Measurements from ENCODE around the gene SIVA1.
A peak's percentile ranks its signal among the peaks of the same experiment; 100 is the strongest.

SIVA1 gene

GRCh38 chr14:104797115-104798044 is 44.4 kb downstream of the SIVA1 start:
- no peak for TF ChIP-seq ZNF274 (IDR thresholded peaks at IDR 0.05; ENCODE audit: low read depth, low read length)
- no peak overlapping the region for H3K4me3 ChIP-seq (ENCODE audit: low read length)

- no peak for TF ChIP-seq ZNF274 (IDR thresholded peaks at IDR 0.05; ENCODE audit: low read depth, low read length)
- no peak overlapping the region for H3K4me3 ChIP-seq (ENCODE audit: low read length)
Observed at GRCh38 chr14:104798300-104799243, 45.6 kb downstream of the SIVA1 start.

DNA sequence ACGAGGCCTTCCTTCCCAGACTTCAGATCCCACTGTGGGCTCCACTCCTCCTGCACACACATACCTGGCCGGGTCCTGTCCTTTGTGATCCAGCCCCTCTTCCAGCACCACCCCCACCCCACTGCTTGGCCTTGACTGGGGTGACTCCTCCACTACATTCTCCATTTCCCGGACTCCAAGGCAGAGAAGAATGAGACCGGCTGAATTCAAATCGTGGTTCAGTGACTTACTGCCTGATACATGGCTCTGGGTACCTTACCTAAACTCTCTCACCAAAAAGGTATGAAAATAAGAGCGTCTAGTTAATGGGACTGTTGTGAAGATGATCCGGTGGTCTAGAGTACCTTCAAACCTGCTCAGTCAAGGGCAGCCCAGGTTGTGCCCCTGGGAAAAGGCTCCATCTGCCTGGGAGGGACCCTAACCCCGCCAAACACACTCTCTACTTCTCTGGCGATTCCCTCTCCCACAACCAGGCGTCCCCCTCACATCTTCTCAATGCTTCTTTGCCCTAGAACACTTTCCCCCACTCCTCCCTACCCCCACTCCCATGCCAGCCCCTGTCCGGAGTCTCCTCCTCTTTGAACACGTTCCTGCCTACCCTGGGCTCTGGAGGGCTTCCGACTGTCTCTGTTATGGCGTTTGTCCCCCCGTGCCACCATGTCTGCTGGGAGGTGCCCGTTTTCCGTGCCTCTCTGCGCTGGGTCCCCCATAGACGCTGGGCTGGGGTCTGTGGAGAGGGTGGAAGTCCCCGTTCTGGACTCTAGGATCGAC is 46.5 kb downstream of the SIVA1 start:
- H3K4me3 ChIP-seq (ENCODE audit: low read length) = no peak overlapping the region

DNA sequence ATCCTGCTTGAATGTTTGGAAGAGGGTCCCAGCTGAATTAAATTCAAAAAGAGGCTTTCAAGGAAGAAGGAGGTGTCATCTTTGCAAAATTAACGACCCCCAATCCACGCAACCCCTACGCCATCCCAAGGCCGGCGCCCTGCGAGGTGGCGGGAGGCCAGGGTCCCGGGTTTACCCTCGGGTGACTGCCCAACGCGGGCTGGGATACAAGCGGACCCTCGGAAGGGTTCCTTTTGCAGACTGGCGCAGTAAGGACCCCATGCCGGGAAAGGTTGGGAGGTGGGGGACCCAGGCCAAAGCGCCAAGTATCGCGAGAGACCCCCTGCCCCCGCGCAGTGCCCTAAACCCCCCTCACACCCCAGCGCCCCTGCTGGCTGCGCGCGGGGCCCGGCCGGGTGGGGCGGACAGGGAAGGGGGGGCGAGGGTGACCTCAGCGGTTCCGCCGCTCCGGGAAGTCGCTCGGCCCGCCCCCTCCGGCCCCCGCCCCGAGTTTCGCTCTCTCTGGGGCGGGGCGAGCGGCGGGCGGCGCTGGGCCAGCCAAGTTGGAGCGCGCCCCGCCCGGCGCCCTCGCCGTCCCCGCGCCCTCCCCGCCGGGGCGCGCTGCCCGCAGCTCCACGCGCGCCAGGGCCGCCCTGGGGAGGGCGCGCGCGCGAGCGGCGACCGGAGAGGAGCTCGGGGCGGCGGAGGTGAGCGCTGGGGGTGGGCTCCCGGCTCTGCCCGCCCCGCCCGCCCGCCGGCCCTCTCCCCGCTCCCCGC is 47.2 kb downstream of the SIVA1 start:
- H3K4me3 ChIP-seq (ENCODE audit: low read length) = peak overlapping the region; percentile 71; the same call in 1 of the 2 replicates
- TF ChIP-seq ZNF274 (IDR thresholded peaks at IDR 0.05; ENCODE audit: low read depth, low read length) = no peak

More for the DNA sequence above, 46.5 kb downstream of the SIVA1 start:
- TF ChIP-seq ZNF274 (IDR thresholded peaks at IDR 0.05; ENCODE audit: low read depth, low read length) = no peak

DNA sequence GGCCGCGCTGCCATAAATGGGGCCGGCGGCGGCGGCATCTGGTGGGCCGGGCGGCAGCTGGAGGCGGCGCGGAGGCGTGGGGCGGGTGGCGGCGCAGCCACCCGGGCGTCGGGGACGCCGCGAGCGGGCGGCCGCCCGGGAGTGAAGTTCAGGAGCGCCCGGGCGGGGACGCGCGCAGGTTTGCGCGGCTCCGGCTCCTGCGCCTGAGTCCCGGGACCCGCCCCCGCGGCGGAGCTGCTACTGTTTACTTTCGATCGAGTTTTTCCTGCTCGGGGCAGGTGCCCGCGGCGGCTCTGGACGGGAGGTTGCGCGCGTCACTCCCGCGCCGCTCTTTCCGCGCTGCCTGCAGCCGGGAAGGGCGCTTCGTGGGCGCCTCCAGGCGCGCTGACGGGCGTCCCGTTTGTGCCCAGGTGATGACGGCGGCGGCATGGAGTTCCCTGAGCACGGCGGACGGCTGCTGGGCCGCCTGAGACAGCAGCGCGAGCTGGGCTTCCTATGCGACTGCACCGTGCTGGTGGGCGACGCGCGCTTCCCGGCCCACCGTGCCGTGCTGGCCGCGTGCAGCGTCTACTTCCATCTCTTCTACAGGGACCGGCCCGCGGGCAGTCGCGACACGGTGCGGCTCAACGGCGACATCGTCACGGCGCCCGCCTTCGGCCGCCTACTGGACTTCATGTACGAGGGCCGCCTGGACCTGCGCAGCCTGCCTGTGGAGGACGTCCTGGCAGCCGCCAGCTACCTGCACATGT is 48.0 kb downstream of the SIVA1 start, which contains the start of gene ZBTB42:
TSS of gene ZBTB42 (plus strand) at position 331 of the 749 bp plus-strand sequence. CDS start at position 428, 97 bp downstream.
- peak within 1 kb of the TSS; percentile 71; the same call in 1 of the 2 replicates for H3K4me3 ChIP-seq (ENCODE audit: low read length)
- no peak for TF ChIP-seq ZNF274 (IDR thresholded peaks at IDR 0.05; ENCODE audit: low read depth, low read length)

DNA sequence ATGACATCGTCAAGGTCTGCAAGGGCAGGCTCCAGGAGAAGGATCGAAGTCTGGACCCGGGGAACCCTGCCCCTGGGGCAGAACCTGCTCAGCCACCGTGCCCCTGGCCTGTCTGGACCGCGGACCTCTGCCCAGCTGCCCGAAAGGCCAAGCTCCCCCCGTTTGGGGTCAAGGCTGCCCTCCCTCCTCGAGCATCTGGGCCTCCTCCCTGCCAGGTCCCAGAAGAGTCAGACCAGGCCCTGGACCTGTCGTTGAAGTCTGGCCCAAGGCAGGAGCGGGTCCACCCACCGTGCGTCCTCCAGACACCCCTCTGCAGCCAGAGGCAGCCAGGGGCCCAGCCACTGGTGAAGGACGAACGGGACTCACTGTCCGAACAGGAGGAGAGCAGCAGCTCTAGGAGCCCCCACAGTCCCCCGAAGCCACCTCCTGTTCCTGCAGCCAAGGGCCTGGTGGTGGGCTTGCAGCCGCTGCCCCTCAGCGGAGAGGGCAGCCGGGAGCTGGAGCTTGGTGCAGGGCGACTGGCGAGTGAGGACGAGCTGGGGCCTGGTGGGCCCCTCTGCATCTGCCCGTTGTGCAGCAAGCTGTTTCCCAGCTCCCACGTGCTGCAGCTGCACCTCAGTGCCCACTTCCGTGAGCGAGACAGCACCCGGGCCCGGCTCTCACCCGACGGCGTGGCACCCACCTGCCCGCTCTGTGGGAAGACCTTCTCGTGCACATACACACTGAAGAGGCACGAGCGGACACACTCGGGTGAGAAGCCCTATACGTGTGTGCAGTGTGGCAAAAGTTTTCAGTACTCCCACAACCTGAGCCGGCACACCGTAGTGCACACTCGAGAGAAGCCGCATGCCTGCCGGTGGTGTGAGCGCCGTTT is 48.8 kb downstream of the SIVA1 start:
- no peak for TF ChIP-seq ZNF274 (IDR thresholded peaks at IDR 0.05; ENCODE audit: low read depth, low read length)
- H3K4me3 ChIP-seq (ENCODE audit: low read length) = peak overlapping the region; percentile 71; the same call in 1 of the 2 replicates

DNA sequence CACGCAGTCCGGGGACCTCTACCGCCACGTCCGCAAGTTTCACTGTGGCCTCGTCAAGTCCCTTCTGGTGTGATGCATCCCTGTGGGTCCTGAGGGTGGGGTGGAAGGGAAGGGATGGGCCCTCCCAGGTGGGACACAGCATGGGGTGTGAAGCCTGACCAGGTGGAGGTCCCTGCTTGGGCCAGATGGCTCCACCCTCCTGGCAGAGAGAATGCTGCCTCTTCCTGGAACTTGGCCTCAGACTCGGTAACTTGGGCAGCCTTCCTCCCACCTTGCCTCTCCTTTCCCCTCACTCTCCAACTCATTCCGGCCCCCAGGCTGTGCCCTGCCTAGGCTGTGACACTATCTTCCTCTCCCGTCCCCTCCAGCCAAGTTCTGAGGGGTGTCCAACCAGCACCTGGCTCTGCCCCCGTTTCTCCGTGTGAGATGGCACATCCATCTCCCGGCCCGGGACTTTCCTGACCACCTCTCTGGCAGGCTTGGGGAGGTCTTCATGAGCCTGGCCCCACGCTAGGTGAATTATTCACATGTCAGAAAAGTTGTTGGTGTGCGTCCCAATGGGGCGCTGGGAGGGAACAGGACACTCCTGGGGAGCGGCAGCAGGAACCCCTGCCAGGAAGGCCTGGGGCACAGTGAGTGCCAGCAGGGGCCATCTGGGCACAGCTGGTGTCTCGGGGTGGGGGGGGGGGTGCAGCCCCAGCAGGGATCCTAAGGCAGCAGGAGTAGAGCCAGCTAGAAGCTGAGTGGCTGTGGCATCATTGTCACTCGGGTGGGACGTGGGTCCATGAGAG is 49.6 kb downstream of the SIVA1 start:
- no peak overlapping the region for H3K4me3 ChIP-seq (ENCODE audit: low read length)
- no peak for TF ChIP-seq ZNF274 (IDR thresholded peaks at IDR 0.05; ENCODE audit: low read depth, low read length)

GRCh38 chr14:104803280-104803911 is 50.4 kb downstream of the SIVA1 start:
- no peak for TF ChIP-seq ZNF274 (IDR thresholded peaks at IDR 0.05; ENCODE audit: low read depth, low read length)
- no peak overlapping the region for H3K4me3 ChIP-seq (ENCODE audit: low read length)

- TF ChIP-seq ZNF274 (IDR thresholded peaks at IDR 0.05; ENCODE audit: low read depth, low read length) = no peak
- no peak overlapping the region for H3K4me3 ChIP-seq (ENCODE audit: low read length)
Observed at GRCh38 chr14:104803912-104804410, 51.0 kb downstream of the SIVA1 start.

All from GM08714 (cell line).